ENCODE results near the gene BPGM. TPM values are rescaled to one million over a fixed set of nuclear protein-coding genes. Genes with fewer than 3 reads are reported as not detected.

The BPGM gene
- total RNA-seq, 1 donor from 2014 or later = 11.6 TPM

DNA sequence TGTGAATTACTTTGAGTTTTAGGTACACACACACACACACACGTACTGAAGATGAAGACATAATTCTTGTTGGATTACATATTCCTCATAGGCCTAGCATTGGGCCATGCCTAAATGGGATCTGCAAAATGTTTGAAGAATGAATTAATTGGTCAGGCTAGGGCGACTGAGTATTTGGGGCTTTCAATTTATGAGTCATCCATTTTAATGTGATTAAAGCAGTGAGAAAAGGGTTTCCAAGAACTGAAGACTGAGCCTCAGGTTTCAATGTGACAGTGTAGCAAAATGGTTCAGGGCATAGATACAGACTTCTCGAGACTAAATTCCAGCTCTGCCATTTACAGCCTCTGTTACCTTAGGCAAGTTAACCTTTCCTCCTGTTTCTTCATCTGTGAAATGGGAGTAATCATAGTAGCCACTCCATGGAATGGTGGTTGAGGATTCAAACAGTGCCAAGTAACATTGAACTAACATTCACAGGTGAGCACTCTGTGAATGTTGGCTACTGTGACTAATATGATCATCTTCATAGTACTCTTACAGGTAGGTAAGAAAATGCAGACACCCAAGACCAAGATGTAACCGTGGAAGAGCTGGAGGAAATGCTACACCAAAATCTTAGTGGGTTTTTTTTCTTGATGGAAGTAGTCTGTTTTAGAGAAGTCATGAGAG, 7.6 kb downstream of the BPGM start:
- no peak overlapping the region for H3K27ac Mint-ChIP-seq (ENCODE audit: unreplicated experiment)
- H3K4me1 Mint-ChIP-seq (ENCODE audit: unreplicated experiment) = peaks cover 13% of the 10 kb centered on the region
- TF ChIP-seq, protein P1, sequence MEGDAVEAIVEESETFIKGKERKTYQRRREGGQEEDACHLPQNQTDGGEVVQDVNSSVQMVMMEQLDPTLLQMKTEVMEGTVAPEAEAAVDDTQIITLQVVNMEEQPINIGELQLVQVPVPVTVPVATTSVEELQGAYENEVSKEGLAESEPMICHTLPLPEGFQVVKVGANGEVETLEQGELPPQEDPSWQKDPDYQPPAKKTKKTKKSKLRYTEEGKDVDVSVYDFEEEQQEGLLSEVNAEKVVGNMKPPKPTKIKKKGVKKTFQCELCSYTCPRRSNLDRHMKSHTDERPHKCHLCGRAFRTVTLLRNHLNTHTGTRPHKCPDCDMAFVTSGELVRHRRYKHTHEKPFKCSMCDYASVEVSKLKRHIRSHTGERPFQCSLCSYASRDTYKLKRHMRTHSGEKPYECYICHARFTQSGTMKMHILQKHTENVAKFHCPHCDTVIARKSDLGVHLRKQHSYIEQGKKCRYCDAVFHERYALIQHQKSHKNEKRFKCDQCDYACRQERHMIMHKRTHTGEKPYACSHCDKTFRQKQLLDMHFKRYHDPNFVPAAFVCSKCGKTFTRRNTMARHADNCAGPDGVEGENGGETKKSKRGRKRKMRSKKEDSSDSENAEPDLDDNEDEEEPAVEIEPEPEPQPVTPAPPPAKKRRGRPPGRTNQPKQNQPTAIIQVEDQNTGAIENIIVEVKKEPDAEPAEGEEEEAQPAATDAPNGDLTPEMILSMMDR (IDR thresholded peaks at IDR 0.05) = no peak
- no peak for DNase-seq (ENCODE audit: extremely low spot score, unreplicated experiment)
- H3K9me3 Mint-ChIP-seq (ENCODE audit: unreplicated experiment) = no peaks in the 10 kb centered on the region
- no peaks in the 10 kb centered on the region for H3K27me3 Mint-ChIP-seq (ENCODE audit: unreplicated experiment)
- no peak overlapping the region for H3K4me3 Mint-ChIP-seq (ENCODE audit: unreplicated experiment)
- H3K36me3 Mint-ChIP-seq (ENCODE audit: unreplicated experiment) = no peaks in the 10 kb centered on the region

DNA sequence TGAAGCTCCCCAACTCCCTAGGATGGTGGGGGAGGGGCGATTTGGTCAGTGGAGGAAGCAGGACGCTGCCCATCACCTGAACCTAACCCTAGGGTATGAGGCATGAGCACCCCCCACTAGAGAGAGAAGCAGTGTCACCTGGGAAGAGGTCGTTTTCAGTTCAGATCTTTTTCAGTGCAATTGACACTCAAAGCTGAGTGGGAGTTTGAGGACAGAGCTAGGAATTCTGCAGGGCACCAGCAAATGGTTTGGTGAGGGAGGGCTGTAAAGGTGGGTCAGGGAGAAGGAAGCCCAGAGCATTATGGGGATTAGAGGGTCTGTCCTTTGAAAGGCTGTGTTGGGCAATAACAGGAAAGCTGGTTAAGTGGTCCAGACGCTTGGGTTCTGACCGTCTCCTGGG, 10.9 kb downstream of the BPGM start:
- no peaks in the 10 kb centered on the region for H3K27me3 Mint-ChIP-seq (ENCODE audit: unreplicated experiment)
- H3K9me3 Mint-ChIP-seq (ENCODE audit: unreplicated experiment) = no peaks in the 10 kb centered on the region
- no peak overlapping the region for H3K4me3 Mint-ChIP-seq (ENCODE audit: unreplicated experiment)
- DNase-seq (ENCODE audit: extremely low spot score, unreplicated experiment) = no peak
- TF ChIP-seq, protein P1 (IDR thresholded peaks at IDR 0.05) = no peak
- H3K4me1 Mint-ChIP-seq (ENCODE audit: unreplicated experiment) = peaks cover 26% of the 10 kb centered on the region
- peaks cover 2% of the 10 kb centered on the region for H3K36me3 Mint-ChIP-seq (ENCODE audit: unreplicated experiment)
- no peak overlapping the region for H3K27ac Mint-ChIP-seq (ENCODE audit: unreplicated experiment)

DNA sequence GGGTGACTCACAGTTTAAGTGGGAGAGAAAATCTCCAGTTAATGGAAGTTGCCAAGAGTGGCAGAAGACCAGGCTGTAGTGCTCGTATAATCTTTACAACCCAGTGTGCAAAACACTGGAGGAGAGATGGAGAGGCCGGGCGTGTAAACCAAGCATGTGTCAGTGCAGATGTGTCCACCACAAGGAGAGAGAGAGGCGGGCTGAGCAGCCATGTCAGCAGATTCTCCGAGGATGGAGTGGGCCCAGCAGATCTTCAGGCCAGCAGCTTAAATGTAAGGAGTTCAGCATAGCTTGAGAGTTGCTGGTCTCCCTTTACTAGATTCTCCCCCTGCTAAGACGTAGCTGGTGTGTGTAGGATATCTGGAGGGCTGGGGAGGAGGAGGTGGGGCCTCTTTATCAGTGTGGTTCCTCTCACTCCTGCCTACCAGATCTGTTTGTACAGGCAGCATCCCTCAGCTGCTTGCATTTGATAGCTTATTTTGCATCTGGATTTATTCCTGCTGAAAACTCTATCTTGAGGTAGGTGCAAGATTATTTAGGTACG, 13.7 kb downstream of the BPGM start:
- no peak for DNase-seq (ENCODE audit: extremely low spot score, unreplicated experiment)
- Mint-ChIP-seq H3K27me3 (ENCODE audit: unreplicated experiment) (no peaks in the 10 kb centered on the region), H3K36me3 (ENCODE audit: unreplicated experiment) (peaks cover 10% of the 10 kb centered on the region), H3K9me3 (ENCODE audit: unreplicated experiment) (no peaks in the 10 kb centered on the region), H3K4me3 (ENCODE audit: unreplicated experiment) (no peak overlapping the region), H3K4me1 (ENCODE audit: unreplicated experiment) (peaks cover 26% of the 10 kb centered on the region), H3K27ac (ENCODE audit: unreplicated experiment) (peak overlapping the region; percentile 77)
- TF ChIP-seq, protein P1 (IDR thresholded peaks at IDR 0.05) = no peak

DNA sequence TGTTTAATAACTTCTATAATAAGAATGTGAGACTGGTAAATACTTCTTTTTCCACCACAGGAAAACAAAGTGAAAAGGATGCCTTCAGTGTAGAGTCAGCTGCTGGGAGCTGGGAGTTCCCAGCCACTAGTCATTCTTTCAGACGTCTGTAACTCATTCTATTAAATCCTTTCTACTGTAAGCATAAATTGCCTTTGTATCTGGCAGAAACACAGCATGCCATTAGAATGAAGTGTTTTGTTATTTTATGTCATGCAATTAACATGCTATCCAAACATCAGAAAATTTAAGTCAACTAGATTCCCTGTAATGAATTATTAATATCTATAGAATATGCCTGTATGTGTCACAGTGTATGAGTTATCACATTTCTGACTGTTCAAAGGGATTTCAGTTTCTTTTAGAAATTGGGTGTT, 14.3 kb downstream of the BPGM start:
- Mint-ChIP-seq H3K27ac (ENCODE audit: unreplicated experiment) (peak overlapping the region; percentile 77), H3K27me3 (ENCODE audit: unreplicated experiment) (no peaks in the 10 kb centered on the region), H3K4me3 (ENCODE audit: unreplicated experiment) (no peak overlapping the region), H3K9me3 (ENCODE audit: unreplicated experiment) (no peaks in the 10 kb centered on the region), H3K36me3 (ENCODE audit: unreplicated experiment) (peaks cover 10% of the 10 kb centered on the region), H3K4me1 (ENCODE audit: unreplicated experiment) (peaks cover 26% of the 10 kb centered on the region)
- TF ChIP-seq, protein P1 (IDR thresholded peaks at IDR 0.05) = no peak
- no peak for DNase-seq (ENCODE audit: extremely low spot score, unreplicated experiment)

DNA sequence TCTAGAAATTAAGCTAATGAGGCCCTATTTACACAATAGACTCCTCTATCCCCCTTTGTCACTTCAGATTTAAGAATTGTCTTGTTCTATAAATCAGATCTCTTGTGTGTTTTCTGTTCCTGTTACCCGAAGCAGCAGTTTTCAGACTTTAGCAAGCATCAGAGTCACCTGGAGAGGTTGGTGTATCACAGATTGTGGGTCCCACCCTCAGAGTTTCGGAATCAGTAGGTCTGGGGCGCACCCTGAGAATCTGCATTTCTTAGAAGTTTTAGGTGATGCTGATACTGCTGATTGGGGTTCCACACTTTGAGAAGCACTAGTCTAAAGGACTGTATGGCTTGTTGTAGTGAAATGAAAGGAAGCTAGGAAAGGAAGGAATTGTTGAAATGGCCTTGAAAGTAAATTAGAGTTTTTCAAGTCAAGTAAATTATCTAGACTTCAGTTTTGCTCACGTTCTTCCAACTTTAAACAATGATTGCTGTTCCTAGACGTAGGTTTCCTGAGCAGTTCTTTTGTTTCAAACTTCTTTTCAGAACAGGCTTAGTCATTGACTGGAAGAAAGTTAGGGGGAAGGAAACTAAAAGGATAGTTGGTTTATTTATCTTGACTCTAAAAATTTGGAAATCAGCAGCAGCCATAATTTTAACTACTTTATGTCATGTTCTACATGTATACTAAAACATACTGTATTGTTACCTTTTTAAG, 15.7 kb downstream of the BPGM start:
- H3K27me3 Mint-ChIP-seq (ENCODE audit: unreplicated experiment) = no peaks in the 10 kb centered on the region
- DNase-seq (ENCODE audit: extremely low spot score, unreplicated experiment) = no peak
- peaks cover 26% of the 10 kb centered on the region for H3K4me1 Mint-ChIP-seq (ENCODE audit: unreplicated experiment)
- no peaks in the 10 kb centered on the region for H3K9me3 Mint-ChIP-seq (ENCODE audit: unreplicated experiment)
- H3K4me3 Mint-ChIP-seq (ENCODE audit: unreplicated experiment) = no peak overlapping the region
- TF ChIP-seq, protein P1 (IDR thresholded peaks at IDR 0.05) = no peak
- peak overlapping the region; percentile 35 for H3K27ac Mint-ChIP-seq (ENCODE audit: unreplicated experiment)
- peaks cover 16% of the 10 kb centered on the region for H3K36me3 Mint-ChIP-seq (ENCODE audit: unreplicated experiment)
